ENCODE measurements around the gene CDKN2AIP.
"Not testable (repeated sequence)": the region's sequence is repeated elsewhere in the genome, so short reads cannot be mapped to it uniquely, and the experiment has no call there.

Gene CDKN2AIP

GRCh38 chr4:183413234-183414200 lies 30.9 kb upstream of the CDKN2AIP start:
- no peak for DNase-seq

GRCh38 chr4:183416879-183417755 lies 27.3 kb upstream of the CDKN2AIP start:
- DNase-seq, result no peak

GRCh38 chr4:183422962-183423631 lies 21.3 kb upstream of the CDKN2AIP start:
- DNase-seq, result no peak

GRCh38 chr4:183424109-183424744 lies 20.2 kb upstream of the CDKN2AIP start:
- DNase-seq, result no peak

- no peak for DNase-seq
Observed at GRCh38 chr4:183426507-183426906, 17.9 kb upstream of the CDKN2AIP start.

GRCh38 chr4:183429489-183429888 lies 14.9 kb upstream of the CDKN2AIP start:
- DNase-seq, result no peak

- peak; percentile 23 to 39 for DNase-seq
Observed at GRCh38 chr4:183430317-183430993, 14.0 kb upstream of the CDKN2AIP start.

GRCh38 chr4:183430994-183431347 lies 13.5 kb upstream of the CDKN2AIP start:
- DNase-seq, result no peak

- DNase-seq, result no peak
Observed at GRCh38 chr4:183431614-183432013, 12.8 kb upstream of the CDKN2AIP start.

GRCh38 chr4:183433183-183433582 lies 11.3 kb upstream of the CDKN2AIP start:
- not testable (repeated sequence) for DNase-seq

- DNase-seq, result no peak
Observed at GRCh38 chr4:183434264-183434663, 10.2 kb upstream of the CDKN2AIP start.

GRCh38 chr4:183434666-183435190 lies 9.7 kb upstream of the CDKN2AIP start:
- DNase-seq, result no peak

- no peak for DNase-seq
Observed at GRCh38 chr4:183435803-183436202, 8.6 kb upstream of the CDKN2AIP start.

- no peak for DNase-seq
Observed at GRCh38 chr4:183436417-183436816, 8.0 kb upstream of the CDKN2AIP start.

GRCh38 chr4:183437452-183437851 lies 7.0 kb upstream of the CDKN2AIP start:
- DNase-seq, result no peak

- no peak for DNase-seq
Observed at GRCh38 chr4:183438458-183439113, 5.8 kb upstream of the CDKN2AIP start.

GRCh38 chr4:183441276-183441675 lies 3.2 kb upstream of the CDKN2AIP start:
- no peak for DNase-seq

- DNase-seq, result no peak
Observed at GRCh38 chr4:183443655-183444213, 702 bp upstream of the CDKN2AIP start.

- DNase-seq, result peak in 1 of 2 experiments; percentile 71
Observed at GRCh38 chr4:183445097-183445428, 627 bp downstream of the CDKN2AIP start.

GRCh38 chr4:183447646-183448045 lies 3.2 kb downstream of the CDKN2AIP start:
- DNase-seq, result no peak

- no peak for DNase-seq
Observed at GRCh38 chr4:183448436-183448835, 4.0 kb downstream of the CDKN2AIP start.

Measured in activated T-cell treated with anti-CD3 and anti-CD28 coated beads, Interleukin-2, amount 50 U/mL, for 48 hours (primary cell).